LHCN-M2 (cell line): ENCODE measurements around the gene AGAP9. TPM values are rescaled to one million over a fixed set of nuclear protein-coding genes. Genes with fewer than 3 reads are reported as not detected.
"Not testable (repeated sequence)": the region's sequence is repeated elsewhere in the genome, so short reads cannot be mapped to it uniquely, and the experiment has no call there.

ENCODE experiments used
- DNase-seq: peaks from one replicate; pipeline ENCODE4 v3.0.0-alpha.2; 2012; ENCODE audit warnings: low read depth
- polyA plus RNA-seq: library from polyadenylated mRNA; unstranded; fragments of >200 nt; gene quantifications from one replicate; pipeline ENCODE4 v1.2.1, GENCODE V29; 2012; ENCODE audit warnings: missing spikeins
- total RNA-seq: library from RNA; depleted of rRNA; stranded (reverse); fragments of >200 nt; gene quantifications from 2 replicates; pipeline ENCODE4 v1.2.3, GENCODE V29; 2014; rRNA removed

Gene AGAP9
- 2.2 and 2.3 TPM in 2 replicates for total RNA-seq
- 0.94 TPM for polyA plus RNA-seq

GRCh38 chr10:47523475-47523874, at the start of gene AGAP9:
Gene AGAP9 (minus strand): TSS chr10:47523638. CDS start chr10:47523526, 112 bp downstream.
- DNase-seq, result not testable (repeated sequence)

DNA sequence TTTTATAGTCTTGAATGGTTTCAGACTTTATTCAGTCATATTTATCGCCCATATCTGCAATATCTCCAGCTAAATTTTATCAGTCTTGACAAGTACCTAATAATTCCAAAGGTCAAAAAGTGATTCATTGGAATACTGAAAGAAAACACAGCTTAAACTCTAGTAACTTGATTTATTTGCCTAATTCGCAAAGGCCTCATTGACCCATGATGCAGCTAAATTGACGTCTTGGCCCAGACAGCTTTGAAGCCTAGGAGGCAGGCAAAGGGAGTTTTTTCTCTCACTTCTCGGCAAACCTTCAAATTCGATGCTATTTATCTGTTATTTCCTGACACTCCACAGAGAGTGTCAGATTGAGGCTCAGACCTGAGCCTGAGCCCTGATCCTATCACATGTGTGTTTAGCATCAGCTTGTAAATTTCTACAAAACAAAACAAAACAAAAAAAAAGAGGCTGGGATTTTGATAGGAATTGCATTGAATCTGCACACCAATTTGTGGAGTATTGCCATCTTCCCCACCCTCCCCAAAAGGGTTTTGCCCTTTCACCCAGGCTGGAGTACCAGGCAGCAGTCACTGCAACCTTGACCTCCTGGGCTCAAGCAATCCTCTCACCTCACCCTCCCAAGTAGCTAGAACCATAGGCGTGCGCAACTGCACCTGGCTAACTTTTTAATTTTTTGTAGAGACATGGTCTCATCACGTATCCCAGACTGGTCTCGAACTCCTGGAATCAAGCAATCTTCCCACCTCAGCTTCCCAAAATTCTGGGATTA, 47.9 kb upstream of the AGAP9 start:
- DNase-seq, result not testable (repeated sequence)

DNA sequence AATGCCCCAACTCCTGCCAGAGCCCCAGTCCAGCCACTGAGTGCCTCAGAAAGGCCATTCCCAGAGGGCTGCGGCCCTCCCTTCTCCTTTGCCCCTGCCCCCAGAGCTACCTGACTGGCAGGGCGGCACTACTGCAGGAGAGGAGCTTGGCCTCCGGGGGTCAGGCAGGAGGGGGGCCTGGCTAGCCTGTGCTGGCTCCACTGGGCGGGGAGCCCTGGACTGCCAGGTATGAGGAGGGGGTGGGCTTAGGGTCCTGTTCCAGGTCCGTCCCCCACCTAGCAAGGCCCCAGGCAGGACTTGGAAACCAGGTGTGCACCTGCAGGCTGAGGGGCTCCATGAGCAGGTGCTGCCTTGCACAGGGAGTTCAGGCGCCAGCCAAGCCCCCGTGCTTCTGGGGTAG, 43.3 kb upstream of the AGAP9 start:
- not testable (repeated sequence) for DNase-seq

DNA sequence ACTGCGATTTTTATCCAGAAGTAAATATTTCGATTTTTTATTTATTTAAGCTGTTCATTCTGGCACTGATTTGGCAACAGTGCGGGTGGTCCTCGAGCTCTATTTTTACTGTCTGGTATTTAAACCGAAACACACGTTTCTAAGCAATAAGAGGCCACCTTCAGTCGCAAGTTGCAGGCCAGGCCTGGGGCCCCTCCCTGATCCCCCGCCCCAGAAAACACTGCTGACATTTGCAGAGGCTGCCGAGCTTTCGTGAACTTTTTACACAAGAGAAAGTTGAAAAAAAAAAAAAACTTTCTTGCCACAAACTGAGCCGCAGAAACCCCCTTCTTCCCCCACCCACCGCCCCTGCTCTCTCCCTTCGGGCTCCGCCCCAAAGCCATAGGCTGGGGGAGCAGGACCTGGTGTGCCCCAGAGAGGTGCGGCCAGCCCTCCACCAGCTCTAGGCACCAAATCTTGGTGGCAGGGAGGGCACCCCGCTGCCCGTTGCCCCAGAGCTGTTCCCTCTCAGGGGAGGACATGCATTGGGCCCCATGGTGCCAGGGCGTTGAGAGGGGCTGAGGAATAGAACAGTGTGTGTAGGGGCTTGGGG, 42.8 kb upstream of the AGAP9 start:
- not testable (repeated sequence) for DNase-seq

- DNase-seq, result not testable (repeated sequence)
Measured at GRCh38 chr10:47565517-47565920, 42.1 kb upstream of the AGAP9 start.

GRCh38 chr10:47564953-47565352, 41.5 kb upstream of the AGAP9 start:
- DNase-seq, result not testable (repeated sequence)

- DNase-seq, result not testable (repeated sequence)
Measured at GRCh38 chr10:47564318-47564717, 40.9 kb upstream of the AGAP9 start.

DNA sequence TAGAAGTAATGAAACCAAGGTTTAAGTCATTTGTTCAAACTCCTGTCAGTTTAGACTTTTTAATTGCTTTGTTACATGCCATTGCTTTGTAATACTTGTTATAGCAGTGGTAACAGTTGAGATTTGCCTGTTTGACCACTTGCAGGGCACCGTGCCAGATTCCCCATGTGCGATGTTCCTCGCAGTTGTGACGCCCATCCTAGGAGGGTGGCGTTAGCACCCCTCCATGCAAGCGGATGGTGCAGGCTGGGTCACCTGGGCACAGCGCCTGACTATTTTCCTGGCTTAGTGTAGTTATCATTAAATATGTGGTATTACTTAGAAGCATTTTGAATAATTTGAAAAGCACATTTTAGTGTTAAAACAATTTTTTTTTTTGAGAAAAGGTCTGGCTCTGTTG, 37.0 kb upstream of the AGAP9 start:
- DNase-seq, result peak; percentile 19

DNA sequence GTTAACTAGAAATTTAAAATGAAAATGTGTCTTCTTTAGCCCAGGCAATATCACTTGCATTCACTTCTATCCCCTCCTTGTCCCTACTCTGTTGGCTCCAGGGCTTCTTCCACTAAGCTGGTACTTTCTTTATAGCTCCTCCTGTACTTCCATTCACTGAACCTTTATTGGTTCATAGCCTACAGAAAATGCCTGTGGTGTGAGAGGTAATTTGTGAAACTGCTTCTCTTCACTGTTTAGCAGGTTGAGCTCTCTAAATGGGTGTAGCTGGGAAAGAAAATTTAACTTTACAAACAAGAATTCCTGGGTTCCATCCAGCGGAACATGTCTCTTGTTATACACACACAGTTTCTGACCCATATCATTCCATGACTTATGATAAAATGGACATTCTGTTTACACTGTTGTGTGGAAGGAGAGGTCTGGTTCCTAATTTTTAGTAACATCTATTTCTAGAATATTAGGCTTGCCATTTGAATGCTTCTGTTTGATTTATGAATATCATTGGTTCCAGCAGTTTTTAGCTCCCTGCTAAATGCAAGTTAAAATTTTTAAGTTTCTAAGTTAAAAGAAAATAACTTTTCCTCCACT, 36.4 kb upstream of the AGAP9 start:
- peak; percentile 3 for DNase-seq

DNA sequence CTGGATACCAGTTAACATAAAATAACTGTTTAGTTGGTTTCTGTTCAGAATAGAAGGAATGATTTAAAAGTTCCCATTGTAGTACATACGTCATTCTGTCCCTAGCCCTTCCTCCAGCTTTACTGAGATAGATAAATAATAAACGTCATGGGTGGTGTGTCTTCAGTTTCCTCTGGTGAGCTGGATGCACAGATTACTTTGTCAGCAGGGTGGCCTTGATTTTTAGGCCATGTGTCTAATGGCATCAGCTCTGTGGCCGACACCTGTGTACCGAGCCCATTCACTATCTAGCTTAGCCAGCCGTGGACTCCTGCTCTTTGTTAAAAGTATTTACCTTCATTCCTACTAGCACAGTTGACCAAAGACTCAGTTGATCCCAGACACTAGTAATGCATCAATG, 34.7 kb upstream of the AGAP9 start:
- peak; percentile 55 for DNase-seq

DNA sequence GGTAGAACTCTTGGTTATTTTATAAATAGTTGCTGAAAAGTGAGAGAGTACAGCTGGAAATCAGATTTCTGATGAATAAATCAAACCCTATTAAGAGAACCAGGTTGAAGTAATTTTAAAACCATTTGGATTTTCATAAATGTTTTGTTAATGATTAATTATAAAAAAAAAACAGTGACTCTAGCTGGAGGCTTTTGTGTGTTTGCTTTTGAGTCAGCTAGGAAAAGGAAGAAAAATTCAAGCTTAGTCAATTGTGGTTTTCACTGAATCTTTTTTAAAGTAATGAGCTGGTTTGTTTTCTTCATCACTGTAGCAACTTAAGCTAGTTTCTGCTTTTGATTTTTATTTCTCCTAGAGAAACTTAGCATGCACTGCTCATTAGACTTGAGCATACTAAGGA, 34.2 kb upstream of the AGAP9 start:
- peak; percentile 30 for DNase-seq

- DNase-seq, result not testable (repeated sequence)
Measured at GRCh38 chr10:47555334-47555733, 31.9 kb upstream of the AGAP9 start.

GRCh38 chr10:47554552-47554951, 31.1 kb upstream of the AGAP9 start:
- not testable (repeated sequence) for DNase-seq

DNA sequence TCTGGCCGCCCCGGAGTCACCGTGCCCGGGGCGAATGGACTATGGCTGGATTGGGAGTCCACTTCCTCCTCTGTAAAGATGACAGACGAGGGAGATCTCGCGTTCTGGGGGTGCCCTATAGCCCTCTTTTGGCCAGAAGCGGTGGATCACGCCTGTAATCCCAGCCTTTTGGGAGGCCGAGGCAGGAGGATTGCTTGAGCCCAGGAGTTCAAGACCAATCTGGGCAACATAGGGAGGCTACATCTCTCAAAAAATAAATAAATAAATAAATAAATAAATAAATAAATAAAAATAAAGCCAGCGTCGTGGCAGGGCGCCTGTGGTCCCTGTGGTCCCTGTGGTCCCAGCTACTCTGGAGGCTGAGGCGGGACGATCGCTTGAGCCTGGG, 30.4 kb upstream of the AGAP9 start:
- peak; percentile 11 for DNase-seq

DNA sequence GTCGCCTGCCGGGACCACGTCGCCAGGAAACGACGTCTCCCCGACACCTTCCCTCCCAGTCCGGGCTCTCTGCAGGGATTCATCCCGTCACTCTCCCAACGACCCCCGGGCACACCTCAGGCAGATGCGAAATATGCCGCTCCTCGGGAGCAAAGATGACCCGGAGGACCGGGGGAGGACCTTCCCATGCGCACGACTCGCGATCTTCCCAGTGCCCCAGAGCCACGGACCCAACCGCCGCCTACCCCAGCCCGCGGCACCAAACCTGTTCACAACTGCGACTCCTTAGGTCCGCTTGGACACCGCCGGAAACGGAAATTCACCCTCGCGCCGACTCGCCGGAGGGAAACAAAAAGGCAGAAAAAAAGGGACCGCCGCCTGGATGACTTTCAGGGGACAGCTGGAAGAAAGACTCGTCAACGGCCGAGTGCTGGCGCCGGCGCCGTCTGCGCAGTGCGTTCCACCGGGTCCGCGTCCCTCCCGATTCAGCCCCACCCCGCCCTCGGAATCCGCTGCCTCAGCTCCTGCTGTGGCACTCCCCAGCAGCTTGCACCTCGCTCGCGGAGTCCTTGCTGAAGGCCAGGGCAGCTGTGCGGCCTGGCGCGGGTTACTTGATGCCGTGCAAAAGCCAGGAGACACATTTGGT, 29.9 kb upstream of the AGAP9 start:
- peak; percentile 79 for DNase-seq

- DNase-seq, result peak; percentile 77
Measured at GRCh38 chr10:47552719-47553118, 29.3 kb upstream of the AGAP9 start.

- not testable (repeated sequence) for DNase-seq
Measured at GRCh38 chr10:47547286-47547685, 23.8 kb upstream of the AGAP9 start.

- DNase-seq, result not testable (repeated sequence)
Measured at GRCh38 chr10:47536430-47536829, 13.0 kb upstream of the AGAP9 start.

DNA sequence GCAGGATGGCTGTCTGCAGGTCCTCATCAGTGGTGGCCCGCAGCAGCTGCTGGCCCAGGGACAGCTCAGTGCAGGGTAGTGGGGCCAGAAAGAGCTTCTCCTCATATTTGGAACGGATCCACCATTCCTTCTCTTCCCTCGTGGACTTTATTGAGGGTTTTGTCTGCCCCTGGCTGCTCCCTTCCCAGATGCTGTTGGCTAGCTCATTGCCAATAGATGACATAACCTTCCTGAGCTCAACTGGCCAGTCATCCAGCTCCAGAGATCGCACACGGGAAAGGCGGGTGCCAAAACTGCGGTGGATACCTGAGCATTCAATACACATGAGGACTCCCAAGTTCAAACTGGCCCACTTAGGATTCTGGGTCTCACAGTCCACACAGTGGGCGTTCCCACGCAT, 21.1 kb downstream of the AGAP9 start:
- DNase-seq, result not testable (repeated sequence)

GRCh38 chr10:47494226-47494625, 29.2 kb downstream of the AGAP9 start:
- not testable (repeated sequence) for DNase-seq

DNA sequence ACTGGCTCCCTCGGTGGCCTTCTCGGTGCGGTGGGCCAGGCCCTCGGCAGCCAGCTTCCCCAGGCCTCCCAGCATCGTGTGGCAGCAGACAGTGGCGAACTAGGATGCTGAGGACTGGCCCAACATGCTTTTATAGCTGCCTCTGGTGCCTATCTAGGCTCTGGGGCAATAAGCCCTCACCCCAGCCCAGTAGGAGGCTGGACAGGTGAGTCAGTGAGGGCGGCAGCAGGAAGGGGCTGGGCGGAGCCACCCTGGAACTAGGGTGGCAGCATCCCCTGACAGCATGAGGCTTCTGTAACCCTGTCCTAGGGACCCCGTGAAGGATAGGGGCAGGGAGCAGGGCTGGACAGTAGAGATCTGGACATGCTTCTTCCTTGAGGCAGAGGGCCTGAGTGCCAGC, 31.8 kb downstream of the AGAP9 start, which contains the start of gene FAM25G:
FAM25G (minus strand) TSS at position 101 of the 400 bp plus-strand sequence; CDS start at position 75, 26 bp downstream.
- not testable (repeated sequence) for DNase-seq

GRCh38 chr10:47489630-47490029, 33.8 kb downstream of the AGAP9 start:
- not testable (repeated sequence) for DNase-seq
